Measurements from ENCODE around the gene ULBP2. TPM values are rescaled to one million over a fixed set of nuclear protein-coding genes. Genes with fewer than 3 reads are reported as not detected.
"Not testable (repeated sequence)": the region's sequence is repeated elsewhere in the genome, so short reads cannot be mapped to it uniquely, and the experiment has no call there.

The ULBP2 gene
- total and polyA plus RNA-seq, 2 of the 8 experiments (the other 6 are each of a cell fraction or from before 2014, with no cell fraction given): 0.05 TPM; not detected in 1

DNA sequence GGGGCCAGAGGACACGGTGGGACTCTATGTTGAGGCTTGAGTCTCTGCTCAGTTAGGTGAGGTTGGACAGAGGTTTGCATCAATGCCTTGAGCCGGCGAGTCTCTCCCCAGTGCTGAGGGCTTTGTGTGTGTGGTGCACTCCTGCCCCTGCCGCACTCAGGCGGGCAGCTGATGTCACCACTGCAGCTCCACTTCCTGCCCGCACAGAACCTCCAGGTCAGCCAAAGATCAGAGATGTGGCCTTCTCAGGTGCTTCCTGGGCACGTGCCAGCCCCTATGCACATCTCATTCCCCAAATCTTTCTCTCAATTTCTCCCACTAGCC, 49.6 kb downstream of the ULBP2 start:
- H2BK120ac ChIP-seq (replicated peaks; ENCODE audit: low read depth, low read length); H2AK5ac ChIP-seq (ENCODE audit: low read depth, low read length); H3K23me2 ChIP-seq (ENCODE audit: low read depth, low read length); H3K27ac ChIP-seq (ENCODE audit: low read depth, low read length); H2AFZ ChIP-seq (ENCODE audit: low read length); H3K4ac ChIP-seq (replicated peaks; ENCODE audit: insufficient read length, low read depth, low read length); H3K79me1 ChIP-seq (ENCODE audit: low read depth, low read length); H3K14ac ChIP-seq (ENCODE audit: insufficient read length); H3K9me3 ChIP-seq (ENCODE audit: insufficient read depth in 2 of 2, low read depth in 1 of 2, low read length in 1 of 2); FAIRE-seq; H4K8ac ChIP-seq (ENCODE audit: extremely low read depth, insufficient read depth, low read length); H2BK5ac ChIP-seq (ENCODE audit: low read depth, low read length); H3K79me2 ChIP-seq (ENCODE audit: control insufficient read depth in 1 of 2, insufficient read depth in 2 of 2, low read length in 2 of 2); H3K56ac ChIP-seq (replicated peaks; ENCODE audit: insufficient read length, low read depth, low read length); H3K36me3 ChIP-seq (ENCODE audit: control insufficient read depth in 2 of 4, insufficient read depth in 4 of 4, low read length in 3 of 4); H2BK12ac ChIP-seq (ENCODE audit: low read depth, low read length); H3K23ac ChIP-seq (ENCODE audit: insufficient read length); H2BK20ac ChIP-seq (ENCODE audit: low read length); H3K9ac ChIP-seq (replicated peaks in 1 of 4; ENCODE audit: extremely low read depth in 1 of 4, low read depth in 3 of 4, low read length in 3 of 4); H4K5ac ChIP-seq (ENCODE audit: insufficient read length, low read depth, low read length); DNase-seq (ENCODE audit: low read depth in 1 of 2, low spot score in 2 of 2); H2BK15ac ChIP-seq (ENCODE audit: low read length); H4K91ac ChIP-seq (replicated peaks; ENCODE audit: insufficient read length, low read length): not testable (repeated sequence)
- H4K20me1 ChIP-seq (replicated peaks in 1 of 2; ENCODE audit: control insufficient read depth in 1 of 2, insufficient read depth in 2 of 2, low read length in 2 of 2): peaks cover 8 to 15% of the 10 kb centered on the region in 2 experiments
- H3K18ac ChIP-seq (ENCODE audit: extremely low read depth, low read length): peak overlapping the region; percentile 48; the same call in 1 of the 2 replicates
- WGBS, 2 experiments (ENCODE audit: extremely low coverage in 1 of 2, insufficient coverage in 1 of 2, insufficient read length in 1 of 2, insufficient replicate concordance in 2 of 2, low coverage in 1 of 2, low lambda C conversion rate in 2 of 2, missing lambda C conversion rate in 1 of 2): 2% methylated on average over 7 of the region's 7 CpGs; no CpG with 5 or more reads in 1 of the 2 experiments
- H3K4me1 ChIP-seq (replicated peaks in 1 of 4; ENCODE audit: control insufficient read depth in 3 of 4, insufficient read depth in 4 of 4, low read length in 3 of 4): peaks cover 2 to 21% (median 15%) of the 10 kb centered on the region in 4 experiments
- peak; percentile 31 for TF ChIP-seq EZH2 (IDR thresholded peaks at IDR 0.05; ENCODE audit: low read depth, low read length, severe bottlenecking)
- CTCF ChIA-PET (ENCODE audit: partially characterized antibody): interaction anchor here (0.7 to 3.6 kb wide), 5 partner anchors 13 to 41 kb away, joined by 3 to 20 read pairs (median 4); no protein-coding TSS in a partner anchor
- H3K4me2 ChIP-seq (ENCODE audit: insufficient read depth in 1 of 2, low read depth in 2 of 2, low read length in 2 of 2): peak overlapping the region; percentile 62 to 77
- peaks cover 62 to 88% (median 79%) of the 10 kb centered on the region in 4 experiments for H3K27me3 ChIP-seq (replicated peaks in 1 of 4; ENCODE audit: control insufficient read depth in 3 of 4, extremely low read depth in 1 of 4, insufficient read depth in 3 of 4, low read length in 3 of 4)
- peak overlapping the region in 3 of 4 experiments; percentile 22 to 53 (median 36); a peak in 5 of 8 replicates for H3K4me3 ChIP-seq (ENCODE audit: extremely low read depth in 1 of 4, insufficient read depth in 2 of 4, low read depth in 3 of 4, low read length in 4 of 4)
- POLR2A ChIA-PET (ENCODE audit: partially characterized antibody): interaction anchor here (1.4 kb wide), 1 partner anchor 28 kb away, joined by 4 read pairs; the partner anchor contains the start of gene ULBP1

All from H1 (cell line).